Measurements from ENCODE around the gene DBNL. TPM values are rescaled to one million over a fixed set of nuclear protein-coding genes. Genes with fewer than 3 reads are reported as not detected.
"Not testable (repeated sequence)": the region's sequence is repeated elsewhere in the genome, so short reads cannot be mapped to it uniquely, and the experiment has no call there.

The DBNL gene
- total RNA-seq: 10 to 100 TPM; 37.3 to 99.0 (median 70.9) TPM

GRCh38 chr7:44044315-44045225 is at the start of gene DBNL:
TSS of gene DBNL (plus strand) at chr7:44044702. CDS start at chr7:44044738, 36 bp downstream.
- 0 to 7% (median 0%) methylated on average over 1 to 24 of the region's 74 CpGs; no CpG with 5 or more reads in 2 of the 10 experiments for WGBS, 10 experiments
- in situ Hi-C loops (cut with MboI; ENCODE audit: low pct_unique_long_range_greater_than_20kb in 2 of 9, low sequenced_read_pairs in 9 of 9, unreplicated experiment in 9 of 9): loop anchor here in 1 of 9 experiments (25.0 kb wide), 1 partner anchor 168 kb away; the partner anchor contains the start of gene YKT6
- Histone ChIP-seq H3K27ac (peak within 1 kb of the TSS; percentile 86 to 91), H3K4me1 (replicated peaks in 1 of 2) (peaks cover 9 to 15% of the 10 kb centered on the region in 2 donors), H3K4me3 (peak within 1 kb of the TSS; percentile 82 to 97 (median 90))
- peak; percentile 72 to 94 (median 88) for ATAC-seq (replicated peaks in 6 of 8)

DNA sequence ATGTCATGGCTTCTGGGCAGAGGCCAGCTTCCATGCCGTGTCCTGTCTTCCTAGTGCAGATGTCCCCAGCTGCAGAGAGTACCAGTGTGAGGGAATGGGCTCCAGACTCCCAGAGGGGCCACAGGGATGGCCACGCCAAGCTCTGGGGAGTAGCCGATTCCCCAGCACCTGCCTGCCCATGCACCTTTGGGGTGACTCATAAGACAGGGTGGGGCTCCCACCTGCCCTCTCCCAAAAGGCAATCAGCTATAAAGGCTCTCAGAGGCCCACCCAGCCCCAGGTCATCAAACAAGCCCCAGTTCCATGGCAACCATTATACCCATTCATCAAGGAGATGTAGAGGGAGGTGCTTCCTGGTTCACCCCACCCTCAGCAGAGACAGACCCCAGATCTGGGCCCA is 47.0 kb upstream of the DBNL start, which contains the start of gene SPDYE1:
Gene SPDYE1 (plus strand): TSS at position 366 of the 400 bp plus-strand sequence. CDS start 2,053 bp downstream, outside the sequence.
- ATAC-seq (replicated peaks in 6 of 8); H3K4me3 ChIP-seq; H3K27ac ChIP-seq; H3K4me1 ChIP-seq (replicated peaks in 1 of 2); in situ Hi-C loops (cut with MboI; ENCODE audit: low pct_unique_long_range_greater_than_20kb in 2 of 9, low sequenced_read_pairs in 9 of 9, unreplicated experiment in 9 of 9): not testable (repeated sequence)
- no CpG with 5 or more reads among the region's 3 CpGs for WGBS, 10 experiments

- in situ Hi-C loops (cut with MboI; ENCODE audit: low pct_unique_long_range_greater_than_20kb in 2 of 9, low sequenced_read_pairs in 9 of 9, unreplicated experiment in 9 of 9); H3K4me1 ChIP-seq (replicated peaks in 1 of 2); H3K4me3 ChIP-seq; ATAC-seq (replicated peaks in 6 of 8); H3K27ac ChIP-seq: not testable (repeated sequence)
- 60 to 100% (median 100%) methylated on average over 1 to 2 of the region's 8 CpGs; no CpG with 5 or more reads in 6 of the 10 experiments for WGBS, 10 experiments
These were observed 32.4 kb upstream of the DBNL start for GRCh38 chr7:44012081-44012480.

GRCh38 chr7:44015090-44015489 is 29.4 kb upstream of the DBNL start:
- H3K4me3 ChIP-seq; H3K27ac ChIP-seq; ATAC-seq (replicated peaks in 6 of 8); H3K4me1 ChIP-seq (replicated peaks in 1 of 2); in situ Hi-C loops (cut with MboI; ENCODE audit: low pct_unique_long_range_greater_than_20kb in 2 of 9, low sequenced_read_pairs in 9 of 9, unreplicated experiment in 9 of 9): not testable (repeated sequence)
- no CpG with 5 or more reads among the region's 12 CpGs for WGBS, 10 experiments

DNA sequence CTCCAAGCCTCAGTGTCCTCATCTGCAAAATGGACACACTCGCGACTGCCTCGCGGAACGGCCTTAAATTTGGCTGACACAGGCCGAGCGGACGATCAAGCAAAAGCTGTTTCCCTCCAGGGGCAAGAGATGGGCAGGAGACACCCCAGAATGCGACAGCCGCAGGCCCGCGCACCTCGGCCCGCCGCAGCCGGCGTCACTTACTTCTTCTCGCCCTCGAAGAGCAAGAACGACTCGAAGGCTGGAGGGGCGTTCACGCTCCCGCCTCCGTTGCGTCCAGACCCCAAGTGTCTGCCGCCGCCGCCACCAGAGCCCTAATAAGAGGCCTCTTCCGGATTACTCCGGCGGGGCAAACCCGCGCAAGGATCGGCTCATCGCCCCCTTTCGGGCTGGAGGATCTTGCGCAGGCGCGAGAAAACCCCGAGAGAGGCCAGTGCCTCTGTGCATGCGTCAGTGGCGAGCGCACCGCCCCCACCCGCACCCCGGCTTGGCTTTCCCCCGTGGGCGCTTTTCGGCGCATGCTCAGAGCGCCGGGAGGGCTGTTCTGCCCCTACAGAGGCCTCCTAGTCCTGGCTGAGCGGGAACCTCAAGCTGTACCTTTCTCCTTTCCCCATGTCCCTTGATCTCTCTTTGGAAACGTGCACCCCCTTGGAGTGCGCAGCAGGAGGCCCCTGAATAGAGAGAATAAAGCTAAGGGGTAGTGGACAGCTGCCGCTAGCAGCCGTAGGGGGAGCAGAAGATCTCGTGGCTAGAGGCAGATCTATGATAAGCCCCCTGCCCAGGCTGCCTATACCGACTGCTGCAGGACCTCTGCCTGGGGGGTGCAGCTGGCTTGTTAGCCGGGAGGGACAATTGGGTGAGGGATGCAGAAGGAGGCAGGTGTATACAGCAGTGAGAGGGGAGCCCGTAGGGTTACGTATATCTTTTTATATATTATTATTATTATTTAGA is 25.4 kb upstream of the DBNL start:
- H3K27ac ChIP-seq: peak overlapping the region; percentile 68 to 72

DNA sequence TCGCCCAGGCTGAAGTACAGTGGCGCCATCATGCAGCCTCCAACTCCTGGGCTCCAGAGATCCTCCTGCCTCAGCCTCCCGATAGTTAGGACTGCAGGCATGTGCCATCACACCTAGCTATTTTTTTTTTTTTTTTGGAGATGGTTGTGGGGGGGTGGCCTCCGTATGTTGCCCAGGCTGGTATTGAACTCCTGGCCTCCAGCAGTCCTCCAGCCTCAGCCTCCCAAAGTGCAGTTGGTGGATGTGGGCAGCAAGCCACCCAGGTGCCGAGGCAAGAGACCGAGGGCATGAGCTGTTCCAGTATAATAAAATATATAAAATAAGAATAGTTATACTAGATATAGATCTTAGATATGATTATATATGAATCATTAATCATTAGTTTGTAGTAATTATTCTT is 24.7 kb upstream of the DBNL start:
- WGBS, 10 experiments: no CpG with 5 or more reads among the region's 6 CpGs
- H3K27ac ChIP-seq; H3K4me1 ChIP-seq (replicated peaks in 1 of 2); ATAC-seq (replicated peaks in 6 of 8); in situ Hi-C loops (cut with MboI; ENCODE audit: low pct_unique_long_range_greater_than_20kb in 2 of 9, low sequenced_read_pairs in 9 of 9, unreplicated experiment in 9 of 9); H3K4me3 ChIP-seq: not testable (repeated sequence)

More for the DNA sequence above, 25.4 kb upstream of the DBNL start:
- WGBS, 10 experiments: 0% methylated on average over 1 to 11 of the region's 63 CpGs; no CpG with 5 or more reads in 7 of the 10 experiments
- in situ Hi-C loops (cut with MboI; ENCODE audit: low pct_unique_long_range_greater_than_20kb in 2 of 9, low sequenced_read_pairs in 9 of 9, unreplicated experiment in 9 of 9); H3K4me1 ChIP-seq (replicated peaks in 1 of 2): not testable (repeated sequence)
- H3K4me3 ChIP-seq: peak overlapping the region; percentile 48 to 71 (median 64)
- peak; percentile 95 to 99 (median 96) for ATAC-seq (replicated peaks in 6 of 8)

GRCh38 chr7:44022069-44022468 is 22.4 kb upstream of the DBNL start:
- ATAC-seq (replicated peaks in 6 of 8); H3K4me3 ChIP-seq; H3K4me1 ChIP-seq (replicated peaks in 1 of 2); in situ Hi-C loops (cut with MboI; ENCODE audit: low pct_unique_long_range_greater_than_20kb in 2 of 9, low sequenced_read_pairs in 9 of 9, unreplicated experiment in 9 of 9); H3K27ac ChIP-seq: not testable (repeated sequence)
- WGBS, 10 experiments: no CpG with 5 or more reads among the region's 7 CpGs

GRCh38 chr7:44022796-44023467 is 21.6 kb upstream of the DBNL start:
- H3K4me1 ChIP-seq (replicated peaks in 1 of 2); H3K4me3 ChIP-seq; ATAC-seq (replicated peaks in 6 of 8); in situ Hi-C loops (cut with MboI; ENCODE audit: low pct_unique_long_range_greater_than_20kb in 2 of 9, low sequenced_read_pairs in 9 of 9, unreplicated experiment in 9 of 9); H3K27ac ChIP-seq: not testable (repeated sequence)
- WGBS, 10 experiments: 34 to 80% (median 55%) methylated on average over 1 to 4 of the region's 6 CpGs; no CpG with 5 or more reads in 2 of the 10 experiments

GRCh38 chr7:44029433-44029832 is 15.1 kb upstream of the DBNL start:
- no CpG with 5 or more reads among the region's 11 CpGs for WGBS, 10 experiments
- not testable (repeated sequence) for H3K4me3 ChIP-seq; H3K4me1 ChIP-seq (replicated peaks in 1 of 2); H3K27ac ChIP-seq
- in situ Hi-C loops (cut with MboI; ENCODE audit: low pct_unique_long_range_greater_than_20kb in 2 of 9, low sequenced_read_pairs in 9 of 9, unreplicated experiment in 9 of 9): loop anchor here in 1 of 9 experiments (25.0 kb wide), 1 partner anchor 183 kb away; the partner anchor contains the start of gene YKT6
- ATAC-seq (replicated peaks in 6 of 8): peak in 3 of 8 experiments; percentile 14 to 23 (median 15)

- in situ Hi-C loops (cut with MboI; ENCODE audit: low pct_unique_long_range_greater_than_20kb in 2 of 9, low sequenced_read_pairs in 9 of 9, unreplicated experiment in 9 of 9): loop anchor here in 1 of 9 experiments (25.0 kb wide), 1 partner anchor 182 kb away; the partner anchor contains the start of gene YKT6
- ATAC-seq (replicated peaks in 6 of 8): peak in 3 of 8 experiments; percentile 62 to 98 (median 84)
- H3K4me1 ChIP-seq (replicated peaks in 1 of 2); H3K4me3 ChIP-seq; H3K27ac ChIP-seq: not testable (repeated sequence)
- no CpG with 5 or more reads among the region's 5 CpGs for WGBS, 10 experiments
These were observed 14.5 kb upstream of the DBNL start for GRCh38 chr7:44030029-44030428.

DNA sequence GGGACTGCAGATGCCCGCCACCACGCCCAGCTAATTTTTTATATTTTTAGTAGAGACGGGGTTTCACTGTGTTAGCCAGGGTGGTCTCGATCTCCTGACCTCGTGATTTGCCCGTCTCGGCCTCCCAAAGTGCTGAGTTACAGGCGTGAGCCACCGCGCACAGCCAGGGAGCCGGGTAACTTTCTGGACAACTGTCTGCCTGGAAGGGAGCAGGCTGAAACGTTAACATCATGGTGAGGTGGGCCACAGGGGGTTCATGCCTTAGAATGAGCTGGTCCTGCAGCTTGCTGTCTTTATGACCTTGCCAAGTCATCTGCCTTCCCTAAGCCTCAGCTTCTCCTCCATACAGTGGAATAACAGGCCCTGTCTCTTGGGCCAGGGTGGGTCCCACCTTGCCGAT is 13.2 kb upstream of the DBNL start:
- not testable (repeated sequence) for H3K4me1 ChIP-seq (replicated peaks in 1 of 2); ATAC-seq (replicated peaks in 6 of 8); H3K4me3 ChIP-seq; H3K27ac ChIP-seq
- WGBS, 10 experiments: no CpG with 5 or more reads among the region's 13 CpGs
- in situ Hi-C loops (cut with MboI; ENCODE audit: low pct_unique_long_range_greater_than_20kb in 2 of 9, low sequenced_read_pairs in 9 of 9, unreplicated experiment in 9 of 9): loop anchor here in 1 of 9 experiments (25.0 kb wide), 1 partner anchor 181 kb away; the partner anchor contains the start of gene YKT6

DNA sequence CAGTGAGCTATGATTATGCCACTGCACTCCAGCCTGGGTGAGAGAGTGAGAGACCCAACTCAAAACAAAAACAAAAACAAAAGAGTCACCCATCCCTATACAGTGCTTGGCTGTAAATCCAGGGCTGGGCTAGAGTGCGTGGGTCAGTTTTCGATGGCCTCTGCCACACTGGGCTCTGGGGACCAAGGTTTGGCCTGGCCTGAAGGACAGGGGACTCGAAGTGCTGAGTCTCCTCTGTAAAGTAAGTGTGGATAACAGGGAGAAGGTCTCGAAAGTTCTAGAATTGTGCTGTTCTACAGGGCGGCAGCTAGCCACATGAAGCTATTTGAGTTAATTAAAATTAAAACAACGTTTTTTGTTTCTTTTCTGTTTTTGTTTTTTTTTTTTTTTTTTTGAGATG is 12.5 kb upstream of the DBNL start:
- ATAC-seq (replicated peaks in 6 of 8); H3K4me3 ChIP-seq; H3K4me1 ChIP-seq (replicated peaks in 1 of 2); H3K27ac ChIP-seq: not testable (repeated sequence)
- WGBS, 10 experiments: no CpG with 5 or more reads among the region's 6 CpGs
- in situ Hi-C loops (cut with MboI; ENCODE audit: low pct_unique_long_range_greater_than_20kb in 2 of 9, low sequenced_read_pairs in 9 of 9, unreplicated experiment in 9 of 9): loop anchor here in 1 of 9 experiments (25.0 kb wide), 1 partner anchor 180 kb away; the partner anchor contains the start of gene YKT6
